ENCODE data around the gene SLIT1.

GRCh38 chr10:97222326-97222961 lies 36.7 kb upstream of the SLIT1 start:
- no peak for TF ChIP-seq POLR2A (IDR thresholded peaks at IDR 0.05)
- TF ChIP-seq CTCF (IDR thresholded peaks at IDR 0.05 in 4 of 5, conservative IDR thresholded peaks at IDR 0.05 in 1 of 5): no peak
